WTC11 (cell line): ENCODE measurements around the gene SLC38A1.

Experiments used
- CTCF ChIP-seq: fragments of 200-600 bp; IDR thresholded peaks from 2 replicates; pipeline ENCODE4 v1.8.0; 2022; ENCODE audit warnings: antibody characterized with exemption
- GTF2I ChIP-seq: fragments of 250-450 bp; sonication (Bioruptor Pico); conservative IDR thresholded peaks from 2 replicates; pipeline ENCODE4 v1.4.0; 2021; ENCODE audit warnings: mild to moderate bottlenecking
- KAT7 ChIP-seq: sonication (generic); formaldehyde crosslinking; IDR thresholded peaks from 2 replicates; pipeline ENCODE4 v1.8.1; 2023; ENCODE audit warnings: missing genetic modification reagents, mild to moderate bottlenecking, borderline replicate concordance
- NR1H2 ChIP-seq: sonication (generic); formaldehyde crosslinking; IDR thresholded peaks from 2 replicates; pipeline ENCODE4 v1.9.0; 2021; ENCODE audit warnings: mild to moderate bottlenecking, moderate library complexity, missing genetic modification reagents
- ZNF232 ChIP-seq: sonication (generic); formaldehyde crosslinking; IDR thresholded peaks from 2 replicates; pipeline ENCODE4 v1.8.0; 2022; ENCODE audit warnings: mild to moderate bottlenecking, missing genetic modification reagents

- no peak for TF ChIP-seq KAT7 (CRISPR knock-in tag)
- no peak for TF ChIP-seq CTCF
- TF ChIP-seq GTF2I (CRISPR knock-in tag) = no peak
- no peak for TF ChIP-seq ZNF232 (CRISPR knock-in tag)
- no peak for TF ChIP-seq NR1H2 (CRISPR knock-in tag)
These were observed 2.5 kb downstream of the SLC38A1 start for GRCh38 chr12:46266382-46266791.
